WERI-Rb-1 (cell line): ENCODE data around the gene PARD3B.

Experiments used
- DNase-seq: peaks from one replicate; pipeline ENCODE4 v3.0.0-alpha.2; 2020
- H3K27ac ChIP-seq: fragments of 250-450 bp; sonication (Bioruptor Pico); 2 replicates; pipeline ENCODE4 v1.5.1; 2020; ENCODE audit warnings: mild to moderate bottlenecking, moderate library complexity
- H3K27me3 ChIP-seq: fragments of 250-450 bp; sonication (Bioruptor Pico); 2 replicates; pipeline ENCODE4 v1.5.1; 2021; ENCODE audit warnings: mild to moderate bottlenecking, low read depth, moderate library complexity; ENCODE audit not compliant: insufficient read depth, severe bottlenecking
- H3K36me3 ChIP-seq: fragments of 250-450 bp; sonication (Bioruptor Pico); 2 replicates; pipeline ENCODE4 v1.5.1; 2020; ENCODE audit warnings: mild to moderate bottlenecking, moderate library complexity
- H3K4me3 ChIP-seq: 2 replicates; pipeline ENCODE4 v1.5.1; 2011; ENCODE audit warnings: low read depth, mild to moderate bottlenecking, control low read depth, low read length
- H3K9me3 ChIP-seq: fragments of 250-450 bp; sonication (Bioruptor Pico); 2 replicates; pipeline ENCODE4 v1.5.1; 2021; ENCODE audit warnings: mild to moderate bottlenecking, moderate library complexity; ENCODE audit not compliant: severe bottlenecking
- TF ChIP-seq, protein P1 (sequence below): IDR thresholded peaks from 2 replicates; pipeline ENCODE4 v1.5.1; 2011; ENCODE audit warnings: low read depth, mild to moderate bottlenecking, control low read depth, inconsistent platforms, low read length

Gene PARD3B

DNA sequence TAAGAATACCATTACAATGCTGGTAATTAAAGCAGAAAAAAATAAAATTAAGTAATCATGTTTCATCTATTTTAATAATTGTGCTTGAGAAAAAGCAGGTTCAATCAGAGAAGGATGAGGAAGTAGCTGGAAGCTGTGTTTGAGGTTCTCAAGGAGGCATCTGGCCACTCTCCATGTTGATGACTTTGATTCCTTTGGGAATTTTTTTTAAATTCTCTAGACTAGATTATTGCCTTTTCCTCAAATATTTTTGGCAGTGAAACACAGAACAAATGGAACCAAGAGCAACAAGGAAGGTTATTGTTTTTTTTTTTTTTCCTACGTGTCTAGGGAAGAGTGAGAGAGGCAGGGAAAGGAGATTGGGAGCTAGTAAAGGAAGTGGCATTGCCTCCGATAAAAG, 1037.1 kb downstream of the PARD3B start:
- H3K4me3 ChIP-seq: no peak overlapping the region
- H3K36me3 ChIP-seq: no peaks in the 10 kb centered on the region
- H3K27me3 ChIP-seq: no peaks in the 10 kb centered on the region
- no peak overlapping the region for H3K27ac ChIP-seq
- H3K9me3 ChIP-seq: no peaks in the 10 kb centered on the region
- no peak for DNase-seq
- TF ChIP-seq, protein P1, sequence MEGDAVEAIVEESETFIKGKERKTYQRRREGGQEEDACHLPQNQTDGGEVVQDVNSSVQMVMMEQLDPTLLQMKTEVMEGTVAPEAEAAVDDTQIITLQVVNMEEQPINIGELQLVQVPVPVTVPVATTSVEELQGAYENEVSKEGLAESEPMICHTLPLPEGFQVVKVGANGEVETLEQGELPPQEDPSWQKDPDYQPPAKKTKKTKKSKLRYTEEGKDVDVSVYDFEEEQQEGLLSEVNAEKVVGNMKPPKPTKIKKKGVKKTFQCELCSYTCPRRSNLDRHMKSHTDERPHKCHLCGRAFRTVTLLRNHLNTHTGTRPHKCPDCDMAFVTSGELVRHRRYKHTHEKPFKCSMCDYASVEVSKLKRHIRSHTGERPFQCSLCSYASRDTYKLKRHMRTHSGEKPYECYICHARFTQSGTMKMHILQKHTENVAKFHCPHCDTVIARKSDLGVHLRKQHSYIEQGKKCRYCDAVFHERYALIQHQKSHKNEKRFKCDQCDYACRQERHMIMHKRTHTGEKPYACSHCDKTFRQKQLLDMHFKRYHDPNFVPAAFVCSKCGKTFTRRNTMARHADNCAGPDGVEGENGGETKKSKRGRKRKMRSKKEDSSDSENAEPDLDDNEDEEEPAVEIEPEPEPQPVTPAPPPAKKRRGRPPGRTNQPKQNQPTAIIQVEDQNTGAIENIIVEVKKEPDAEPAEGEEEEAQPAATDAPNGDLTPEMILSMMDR: no peak

DNA sequence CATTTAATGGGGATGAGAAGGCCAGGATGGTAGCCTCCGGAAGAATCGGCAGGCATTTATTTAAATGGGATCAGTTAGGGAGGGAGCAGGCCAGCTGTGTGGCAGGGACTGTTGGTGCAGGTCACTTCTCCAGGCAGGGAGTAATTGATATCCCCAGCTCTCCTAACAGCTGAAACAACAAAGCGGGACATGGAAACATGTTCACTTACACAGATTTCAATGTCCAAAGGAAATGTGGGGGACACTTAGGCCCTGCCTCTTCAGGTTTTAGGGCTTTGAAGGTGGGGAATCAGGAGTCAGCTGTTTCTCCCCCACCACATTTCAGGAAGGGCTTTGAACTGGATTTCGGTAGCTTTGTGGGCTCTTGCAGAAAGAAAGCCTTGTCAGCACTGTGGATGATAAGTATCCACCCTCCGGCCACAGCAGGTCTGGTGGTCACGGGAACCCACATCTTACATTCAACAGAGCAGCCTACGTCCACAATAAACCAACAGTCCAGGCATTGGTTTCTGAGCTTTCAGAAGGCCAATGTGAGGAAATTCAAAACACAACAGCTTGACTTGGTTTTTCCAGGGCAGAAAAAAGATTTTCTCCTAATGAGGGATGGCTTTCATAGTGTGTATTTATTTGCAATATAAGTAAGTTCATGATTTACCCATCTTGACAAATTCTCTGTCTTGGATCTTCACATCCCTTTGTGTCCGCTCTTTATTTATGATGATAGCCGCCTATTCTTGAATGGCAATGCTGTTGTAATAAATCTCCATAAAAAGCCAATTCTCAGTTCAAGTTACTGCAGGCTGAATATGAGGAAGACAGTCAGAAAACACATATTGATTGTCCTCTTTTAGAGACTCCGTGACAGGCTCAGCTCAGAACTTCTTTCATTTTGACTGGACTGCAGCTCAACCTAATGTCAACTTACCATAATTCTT, 1040.4 kb downstream of the PARD3B start:
- H3K4me3 ChIP-seq: no peak overlapping the region
- no peaks in the 10 kb centered on the region for H3K27me3 ChIP-seq
- H3K36me3 ChIP-seq: no peaks in the 10 kb centered on the region
- TF ChIP-seq, protein P1: no peak
- DNase-seq: no peak
- no peaks in the 10 kb centered on the region for H3K9me3 ChIP-seq
- H3K27ac ChIP-seq: no peak overlapping the region

DNA sequence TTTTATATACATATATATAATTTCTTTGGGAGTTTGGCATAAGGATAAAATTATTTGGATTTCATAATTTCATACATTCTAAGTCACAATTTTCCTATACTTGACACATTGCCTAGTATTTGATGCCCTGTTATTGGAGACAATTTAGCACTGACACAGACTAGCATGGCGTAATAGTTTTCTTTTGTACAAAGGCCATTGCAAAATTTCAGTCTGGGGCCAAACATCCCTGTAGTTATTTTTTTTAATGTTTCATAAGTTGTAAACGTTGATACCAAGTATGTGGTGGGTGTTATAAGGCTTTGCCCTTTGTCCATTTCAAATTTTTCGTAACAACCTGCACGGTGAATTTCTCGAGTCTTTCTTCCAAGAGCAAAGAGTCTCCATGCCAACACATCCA, 1041.4 kb downstream of the PARD3B start:
- Histone ChIP-seq H3K27me3 (no peaks in the 10 kb centered on the region), H3K4me3 (no peak overlapping the region), H3K27ac (no peak overlapping the region), H3K9me3 (no peaks in the 10 kb centered on the region), H3K36me3 (no peaks in the 10 kb centered on the region)
- TF ChIP-seq, protein P1: no peak
- DNase-seq: no peak

DNA sequence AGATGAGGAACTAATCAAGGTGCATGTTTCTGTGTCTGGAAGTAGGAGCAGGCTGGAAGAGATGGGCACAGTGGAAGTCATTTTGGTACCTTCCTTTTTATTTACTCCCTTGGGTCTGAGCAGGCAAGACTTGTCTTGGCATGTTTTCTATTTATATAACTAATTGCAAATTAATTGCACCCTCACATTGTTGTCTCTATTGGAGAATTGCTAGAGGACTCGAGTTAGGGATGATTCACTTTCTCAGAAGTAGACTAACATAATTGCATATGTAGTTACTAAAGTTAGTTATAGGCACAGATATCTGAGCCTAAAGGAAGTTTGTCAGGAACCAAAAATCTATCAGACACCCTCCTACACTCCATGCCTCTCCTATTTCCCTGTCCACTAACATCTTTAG, 1044.2 kb downstream of the PARD3B start:
- Histone ChIP-seq H3K27ac (no peak overlapping the region), H3K9me3 (no peaks in the 10 kb centered on the region), H3K36me3 (no peaks in the 10 kb centered on the region), H3K4me3 (no peak overlapping the region), H3K27me3 (no peaks in the 10 kb centered on the region)
- TF ChIP-seq, protein P1: no peak
- no peak for DNase-seq

DNA sequence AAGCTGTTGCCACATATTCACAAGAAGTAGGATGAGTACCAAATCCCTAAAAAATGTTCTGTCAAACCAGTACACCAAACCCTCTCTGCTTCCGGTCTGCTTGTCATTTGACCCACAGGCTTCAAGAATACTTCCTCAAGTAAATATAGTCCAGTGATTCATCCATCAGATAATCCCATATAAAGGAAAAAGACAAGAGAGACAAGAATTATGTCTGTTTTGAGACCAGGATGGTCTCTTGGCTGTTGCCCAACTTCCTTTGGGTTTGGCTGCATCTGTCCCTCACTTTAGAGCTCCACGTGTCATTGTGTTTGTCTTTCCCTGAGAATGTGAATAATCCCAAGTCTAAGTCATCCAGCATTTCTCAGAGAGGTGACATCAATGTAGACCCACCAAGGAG, 1045.5 kb downstream of the PARD3B start:
- no peak for DNase-seq
- TF ChIP-seq, protein P1: no peak
- no peak overlapping the region for H3K4me3 ChIP-seq

More for the DNA sequence above, 1045.5 kb downstream of the PARD3B start:
- Histone ChIP-seq H3K27me3 (no peaks in the 10 kb centered on the region), H3K36me3 (no peaks in the 10 kb centered on the region), H3K9me3 (no peaks in the 10 kb centered on the region), H3K27ac (no peak overlapping the region)
